ENCODE measurements around the gene KCTD11. TPM values are rescaled to one million over a fixed set of nuclear protein-coding genes. Genes with fewer than 3 reads are reported as not detected.

Gene KCTD11
- total and polyA plus RNA-seq, 2 experiments from 2014 or later: 2.2 to 7.7 TPM

- H3K4me1 ChIP-seq (ENCODE audit: insufficient read depth): peaks cover 17% of the 10 kb centered on the region
- H3K36me3 Mint-ChIP-seq (ENCODE audit: low read depth): peaks cover 7% of the 10 kb centered on the region; the same call in 2 of the 3 replicates
- no peak overlapping the region for H3K27ac Mint-ChIP-seq
- no peaks in the 10 kb centered on the region for H3K79me2 ChIP-seq (replicated peaks; ENCODE audit: insufficient read depth)
- H3K4me3 ChIP-seq: peak overlapping the region; percentile 74
- ATAC-seq (no peak), DNase-seq (ENCODE audit: low spot score) (no peak)
- peaks cover 42% of the 10 kb centered on the region for H3K27me3 ChIP-seq (ENCODE audit: insufficient read depth)
- peaks cover 21% of the 10 kb centered on the region for H3K4me1 Mint-ChIP-seq
- no peaks in the 10 kb centered on the region; the same call in 1 of the 2 replicates for H4K20me1 ChIP-seq (replicated peaks; ENCODE audit: insufficient read depth)
- H3K9me2 ChIP-seq (ENCODE audit: insufficient read depth): no peaks in the 10 kb centered on the region
- H3K4me3 Mint-ChIP-seq: peak overlapping the region; percentile 45; the same call in 1 of the 3 replicates
- H3K4me2 ChIP-seq: peak overlapping the region; percentile 95
- peaks cover 20% of the 10 kb centered on the region; the same call in 1 of the 2 replicates for H3F3A ChIP-seq (replicated peaks; ENCODE audit: low read depth)
- TF ChIP-seq, protein P1, sequence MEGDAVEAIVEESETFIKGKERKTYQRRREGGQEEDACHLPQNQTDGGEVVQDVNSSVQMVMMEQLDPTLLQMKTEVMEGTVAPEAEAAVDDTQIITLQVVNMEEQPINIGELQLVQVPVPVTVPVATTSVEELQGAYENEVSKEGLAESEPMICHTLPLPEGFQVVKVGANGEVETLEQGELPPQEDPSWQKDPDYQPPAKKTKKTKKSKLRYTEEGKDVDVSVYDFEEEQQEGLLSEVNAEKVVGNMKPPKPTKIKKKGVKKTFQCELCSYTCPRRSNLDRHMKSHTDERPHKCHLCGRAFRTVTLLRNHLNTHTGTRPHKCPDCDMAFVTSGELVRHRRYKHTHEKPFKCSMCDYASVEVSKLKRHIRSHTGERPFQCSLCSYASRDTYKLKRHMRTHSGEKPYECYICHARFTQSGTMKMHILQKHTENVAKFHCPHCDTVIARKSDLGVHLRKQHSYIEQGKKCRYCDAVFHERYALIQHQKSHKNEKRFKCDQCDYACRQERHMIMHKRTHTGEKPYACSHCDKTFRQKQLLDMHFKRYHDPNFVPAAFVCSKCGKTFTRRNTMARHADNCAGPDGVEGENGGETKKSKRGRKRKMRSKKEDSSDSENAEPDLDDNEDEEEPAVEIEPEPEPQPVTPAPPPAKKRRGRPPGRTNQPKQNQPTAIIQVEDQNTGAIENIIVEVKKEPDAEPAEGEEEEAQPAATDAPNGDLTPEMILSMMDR (conservative IDR thresholded peaks at IDR 0.05; ENCODE audit: low read depth in 2 of 2): no peak
- TF ChIP-seq ZNF462 (CRISPR knock-in tag; IDR thresholded peaks at IDR 0.05): no peak
- no peak overlapping the region for H3K27ac ChIP-seq (ENCODE audit: low read depth)
- peaks cover 42% of the 10 kb centered on the region for H3K27me3 Mint-ChIP-seq (ENCODE audit: insufficient read depth, low read depth, poor library complexity)
- no peaks in the 10 kb centered on the region; the same call in 1 of the 2 replicates for H3K36me3 ChIP-seq (ENCODE audit: insufficient read depth)
- H2AFZ ChIP-seq: no peak overlapping the region
- peaks cover 9% of the 10 kb centered on the region for H3K9me3 Mint-ChIP-seq
Measured at GRCh38 chr17:7383371-7383741, 31.4 kb downstream of the KCTD11 start.
